ENCODE measurements around the gene PANX2. TPM values are rescaled to one million over a fixed set of nuclear protein-coding genes. Genes with fewer than 3 reads are reported as not detected.

Gene PANX2
- total and polyA plus RNA-seq, 2 of the 4 experiments (the other 2 are of a cell fraction): 0.18 to 1.7 TPM

DNA sequence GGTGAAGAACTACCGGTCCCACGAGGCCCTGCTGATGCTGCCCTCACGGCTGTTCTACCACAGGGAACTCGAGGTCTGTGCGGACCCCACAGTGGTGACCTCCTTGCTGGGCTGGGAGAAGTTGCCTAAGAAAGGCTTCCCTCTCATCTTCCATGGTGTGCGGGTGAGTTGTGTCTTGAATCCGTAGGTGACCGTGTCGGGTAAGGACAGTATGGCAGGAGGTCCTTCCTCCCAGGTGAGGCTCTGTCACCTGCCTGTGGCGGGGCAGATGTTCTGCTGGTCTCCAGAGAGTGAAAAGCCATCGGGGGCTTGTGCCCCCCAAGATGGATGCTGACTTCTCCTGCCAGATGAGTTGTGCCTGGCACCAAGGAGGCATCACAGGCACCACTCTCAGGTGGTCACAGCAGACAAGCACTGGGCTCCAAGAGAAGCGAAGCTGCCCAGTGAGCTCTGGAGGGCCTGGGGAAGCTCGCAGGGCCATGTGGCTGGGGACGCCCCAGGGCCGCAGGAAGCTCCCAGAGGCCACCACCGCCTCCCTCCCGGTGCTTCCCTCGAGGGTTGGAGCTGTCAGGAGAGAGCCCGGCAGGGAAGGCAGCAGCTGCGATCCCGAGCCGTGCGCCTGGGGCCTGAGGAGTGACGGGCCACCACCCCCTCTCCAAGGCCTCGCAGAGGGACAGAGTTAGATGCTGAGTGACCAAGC is 17.3 kb upstream of the PANX2 start:
- Histone ChIP-seq H2BK20ac (ENCODE audit: low read depth, low read length) (no peak overlapping the region), H3K27me3 (ENCODE audit: control insufficient read depth, insufficient read depth, low read length) (no peaks in the 10 kb centered on the region; the same call in 1 of the 2 replicates), H3K79me1 (ENCODE audit: low read depth in 1 of 2, low read length in 2 of 2) (no peaks in the 10 kb centered on the region), H3K14ac (replicated peaks; ENCODE audit: low read depth, low read length) (no peak overlapping the region), H2AFZ (replicated peaks; ENCODE audit: low read length, poor library complexity) (no peak overlapping the region), H3K4me3 (ENCODE audit: insufficient read depth, low read depth, low read length) (no peak overlapping the region), H2AK5ac (ENCODE audit: low read depth, low read length) (no peak overlapping the region), H3K9me3 (ENCODE audit: control insufficient read depth, insufficient read depth, low read length) (no peaks in the 10 kb centered on the region), H4K5ac (ENCODE audit: low read depth, low read length) (no peak overlapping the region), H4K8ac (ENCODE audit: low read depth in 2 of 2, low read length in 2 of 2) (no peak overlapping the region), H3K56ac (ENCODE audit: extremely low read depth, insufficient read depth, low read length) (no peak overlapping the region), H3K18ac (ENCODE audit: low read depth, low read length) (no peak overlapping the region), H3K36me3 (ENCODE audit: control insufficient read depth, insufficient read depth, low read length) (peaks cover 17% of the 10 kb centered on the region), H3K23ac (ENCODE audit: low read depth, low read length) (no peak overlapping the region), H2BK15ac (ENCODE audit: low read depth, low read length) (no peak overlapping the region), H2BK5ac (ENCODE audit: low read depth, low read length, poor library complexity, severe bottlenecking) (no peak overlapping the region), H3K4me2 (ENCODE audit: low read depth, low read length) (no peak overlapping the region), H2AK9ac (replicated peaks; ENCODE audit: low read depth, low read length, poor library complexity) (no peak overlapping the region), H3K27ac (ENCODE audit: insufficient read depth, low read length) (no peak overlapping the region), H4K91ac (ENCODE audit: insufficient read depth, low read depth, low read length) (no peak overlapping the region), H3K9ac (ENCODE audit: low read depth, low read length) (no peak overlapping the region), H4K20me1 (ENCODE audit: insufficient read depth, low read length) (no peaks in the 10 kb centered on the region), H3K9me1 (ENCODE audit: insufficient read depth, low read length) (no peaks in the 10 kb centered on the region), H3K4me1 (ENCODE audit: control insufficient read depth, insufficient read depth, low read length) (no peaks in the 10 kb centered on the region), H2BK120ac (ENCODE audit: low read depth, low read length) (no peak overlapping the region), H3K4ac (ENCODE audit: low read depth, low read length) (no peak overlapping the region)
- POLR2A ChIA-PET (ENCODE audit: unreplicated experiment): no interaction called here
- WGBS, 2 experiments (ENCODE audit: extremely low coverage in 2 of 2, insufficient read length in 1 of 2): no CpG with 5 or more reads among the region's 25 CpGs
- TF ChIP-seq MXI1 (IDR thresholded peaks at IDR 0.05; ENCODE audit: borderline replicate concordance, low read depth, low read length) (no peak), BHLHE40 (IDR thresholded peaks at IDR 0.05; ENCODE audit: low read depth, low read length) (no peak), FOS (IDR thresholded peaks at IDR 0.05; ENCODE audit: low read depth, low read length) (no peak)
- BruUV-seq (replicated peaks): no TSS peak
- in situ Hi-C loops (cut with MboI; ENCODE audit: low sequenced_read_pairs) (no loop called here), dilution Hi-C loops (cut with HindIII; ENCODE audit: low sequenced_read_pairs, unreplicated experiment) (no loop called here), intact Hi-C loops (cut with micrococcal nuclease) (no loop called here)
- CTCF ChIA-PET: no interaction called here
- ATAC-seq (ENCODE audit: low read depth): no peak
- no peak for DNase-seq

All from IMR-90 (cell line).